Choroid plexus epithelial cell (primary cell): ENCODE results near the gene EDC3.
A peak's percentile ranks its signal among the peaks of the same experiment; 100 is the strongest.
"Not testable (repeated sequence)": the region's sequence is repeated elsewhere in the genome, so short reads cannot be mapped to it uniquely, and the experiment has no call there.

ENCODE experiments used
- DNase-seq: peaks from one replicate; pipeline ENCODE4 v3.0.0-alpha.2; 2010; ENCODE audit warnings: low read depth
- H3K4me3 ChIP-seq: 2 replicates; pipeline ENCODE4 v1.5.1; 2011; ENCODE audit warnings: low read depth, mild to moderate bottlenecking, control low read depth, low read length, moderate library complexity
- CTCF ChIP-seq: conservative IDR thresholded peaks from 2 replicates; pipeline ENCODE4 v1.5.1; 2011; ENCODE audit warnings: low read depth, mild to moderate bottlenecking, control low read depth, inconsistent platforms, low read length, moderate library complexity

EDC3 gene

GRCh38 chr15:74695597-74696397 is at the start of gene EDC3:
Gene EDC3 (minus strand): TSS chr15:74696024. CDS start chr15:74675124, 20,900 bp downstream.
- peak; percentile 76 for DNase-seq
- no peak for TF ChIP-seq CTCF
- peak within 1 kb of the TSS; percentile 93 for H3K4me3 ChIP-seq

GRCh38 chr15:74742422-74742821 is 46.6 kb upstream of the EDC3 start:
- DNase-seq: no peak
- TF ChIP-seq CTCF: no peak
- H3K4me3 ChIP-seq: no peak overlapping the region

- peak; percentile 4 for DNase-seq
Observed at GRCh38 chr15:74738239-74738638, 42.4 kb upstream of the EDC3 start.

GRCh38 chr15:74735305-74735704 is 39.5 kb upstream of the EDC3 start:
- no peak for DNase-seq
- TF ChIP-seq CTCF: no peak
- H3K4me3 ChIP-seq: no peak overlapping the region

More at GRCh38 chr15:74738239-74738638, 42.4 kb upstream of the EDC3 start:
- H3K4me3 ChIP-seq: not testable (repeated sequence)

- DNase-seq: no peak
- TF ChIP-seq CTCF: no peak
- H3K4me3 ChIP-seq: no peak overlapping the region
Observed at GRCh38 chr15:74733269-74733668, 37.4 kb upstream of the EDC3 start.

- no peak for DNase-seq
- H3K4me3 ChIP-seq: no peak overlapping the region
- TF ChIP-seq CTCF: no peak
Observed at GRCh38 chr15:74732846-74733245, 37.0 kb upstream of the EDC3 start.

GRCh38 chr15:74730619-74731316 is 34.9 kb upstream of the EDC3 start:
- TF ChIP-seq CTCF: no peak

GRCh38 chr15:74729372-74729771 is 33.5 kb upstream of the EDC3 start:
- H3K4me3 ChIP-seq, DNase-seq: not testable (repeated sequence)

More at GRCh38 chr15:74730619-74731316, 34.9 kb upstream of the EDC3 start:
- DNase-seq: no peak
- H3K4me3 ChIP-seq: no peak overlapping the region

- DNase-seq, H3K4me3 ChIP-seq: not testable (repeated sequence)
Observed at GRCh38 chr15:74728699-74729098, 32.9 kb upstream of the EDC3 start.
